Endothelial cell of umbilical vein (primary cell): ENCODE results near the gene GOLIM4. TPM values are rescaled to one million over a fixed set of nuclear protein-coding genes. Genes with fewer than 3 reads are reported as not detected.

Source experiments
- BruUV-seq: library from RNA; stranded (reverse); fragments of 400-500 nt; replicated peaks from 2 replicates; lab custom pipeline; 2021; lab: Mats Ljungman, UMichigan
- CTCF ChIA-PET: fragments of 300-600, 350-600 bp; sonication (Branson Sonifier 250); formaldehyde crosslinking; loops from one replicate; lab custom pipeline; 2021; ENCODE audit warnings: antibody characterized with exemption, inconsistent platforms; lab: Charles Lee
- POLR2A ChIA-PET: fragments of 300-600, 350-600 bp; sonication (Branson Sonifier 250); formaldehyde crosslinking; loops from one replicate; lab custom pipeline; 2021; ENCODE audit warnings: antibody characterized with exemption, inconsistent platforms; lab: Charles Lee
- DNase-seq: peaks from one replicate; pipeline ENCODE4 v3.0.0-alpha.2; 2011; ENCODE audit warnings: low read depth, low spot score
- FAIRE-seq: peaks from 2 replicates; lab custom pipeline; 2011; peaks lifted over from hg19 to GRCh38; lab: Jason Lieb, UNC
- H2AFZ ChIP-seq: 2 replicates; pipeline ENCODE4 v1.6.0; 2012; ENCODE audit warnings: low read depth, low read length, control low read depth, inconsistent platforms
- H3K27ac ChIP-seq: 2 replicates; pipeline ENCODE4 v1.5.1; 2011; ENCODE audit warnings: low read depth, mild to moderate bottlenecking, control low read depth, low read length, moderate library complexity; ENCODE audit not compliant: insufficient read depth
- H3K27me3 ChIP-seq, 2 experiments: 2 replicates each; pipeline versions ENCODE4 v1.6.0 to v1.6.1; 2011; ENCODE audit warnings: low read length in 2 of 2, mixed read lengths in 1 of 2; ENCODE audit not compliant: control insufficient read depth in 2 of 2, insufficient read depth in 2 of 2
- H3K36me3 ChIP-seq, 2 experiments: 2 replicates in 1 of 2; 3 replicates in 1 of 2; pipeline ENCODE4 v1.5.1; 2011; ENCODE audit warnings: low read length in 2 of 2, mild to moderate bottlenecking in 1 of 2, moderate library complexity in 1 of 2; ENCODE audit not compliant: control insufficient read depth in 2 of 2, insufficient read depth in 2 of 2; ENCODE audit errors: extremely low read depth in 1 of 2
- H3K4me1 ChIP-seq: 3 replicates; pipeline ENCODE4 v1.5.1; 2011; ENCODE audit warnings: mild to moderate bottlenecking, low read length; ENCODE audit not compliant: control insufficient read depth, insufficient read depth; ENCODE audit errors: extremely low read depth
- H3K4me2 ChIP-seq: 2 replicates; pipeline ENCODE4 v1.6.1; 2011; ENCODE audit warnings: low read length, control low read depth, mixed read lengths; ENCODE audit not compliant: insufficient read depth
- H3K4me3 ChIP-seq, 3 experiments: fragments of 200-600 bp in 1 of 3; sonication (generic), shearing (Covaris generic) in 1 of 3; replicated peaks in 1 of 3; 2 replicates each; pipeline ENCODE4 v1.5.1; 2011 to 2016; ENCODE audit warnings: control low read depth in 3 of 3, low read length in 3 of 3, mild to moderate bottlenecking in 2 of 3, inconsistent platforms in 1 of 3, low read depth in 1 of 3, moderate library complexity in 1 of 3; ENCODE audit not compliant: insufficient read depth in 1 of 3
- H3K79me2 ChIP-seq: 2 replicates; pipeline ENCODE4 v1.6.0; 2012; ENCODE audit warnings: low read length, inconsistent platforms; ENCODE audit not compliant: control insufficient read depth, insufficient read depth
- H3K9ac ChIP-seq: replicated peaks from 2 replicates; pipeline ENCODE3; 2011; ENCODE audit warnings: low read length, control low read depth; ENCODE audit not compliant: insufficient read depth; ENCODE audit errors: extremely low read depth
- H3K9me1 ChIP-seq: replicated peaks from 3 replicates; pipeline ENCODE4 v1.6.0; 2011; ENCODE audit warnings: mild to moderate bottlenecking, low read length; ENCODE audit not compliant: control insufficient read depth, insufficient read depth; ENCODE audit errors: extremely low read depth
- H3K9me3 ChIP-seq: replicated peaks from 2 replicates; pipeline ENCODE4 v1.5.1; 2012; ENCODE audit warnings: low read length, inconsistent platforms; ENCODE audit not compliant: control insufficient read depth, insufficient read depth
- H4K20me1 ChIP-seq: replicated peaks from 2 replicates; pipeline ENCODE3; 2011; ENCODE audit warnings: mild to moderate bottlenecking, low read length; ENCODE audit not compliant: control insufficient read depth, insufficient read depth; ENCODE audit errors: extremely low read depth
- EZH2 ChIP-seq: IDR thresholded peaks from 2 replicates; pipeline ENCODE4 v1.6.1; 2012; ENCODE audit warnings: borderline replicate concordance, low read depth, mild to moderate bottlenecking, moderate library complexity, low read length, inconsistent platforms; ENCODE audit not compliant: severe bottlenecking
- GATA2 ChIP-seq: IDR thresholded peaks from 2 replicates; pipeline ENCODE4 v1.7.0; 2011; ENCODE audit warnings: low read depth, mild to moderate bottlenecking, moderate library complexity, mixed read lengths, low read length; ENCODE audit not compliant: insufficient read length, insufficient read depth
- MAX ChIP-seq: IDR thresholded peaks from 2 replicates; pipeline ENCODE4 v1.6.1; 2011; ENCODE audit not compliant: insufficient read depth, insufficient read length
- POLR2A ChIP-seq: IDR thresholded peaks from 2 replicates; pipeline ENCODE4 v1.6.1; 2012; ENCODE audit warnings: low read depth, mild to moderate bottlenecking, control low read depth, low read length
- POLR2AphosphoS5 ChIP-seq: IDR thresholded peaks from 2 replicates; pipeline ENCODE4 v1.6.1; 2012; ENCODE audit warnings: low read depth, mild to moderate bottlenecking, control low read depth, low read length, moderate library complexity; ENCODE audit not compliant: insufficient read depth
- dilution Hi-C: fragments of 300-500 bp; cut with MboI; formaldehyde crosslinking; loops from one replicate; pipeline ENCODE4 v1.15.0; 2019; ENCODE audit warnings: low sequenced_read_pairs; ENCODE audit not compliant: extremely low pct_ligation_motif_present
- intact Hi-C: fragments of 100-400 bp; cut with micrococcal nuclease; formaldehyde crosslinking; loops from one replicate; pipeline ENCODE4 v1.10.0; 2022
- polyA plus RNA-seq, 4 experiments: library from polyadenylated mRNA; depleted of rRNA in 3 of 4; stranded (reverse) in 3 of 4; unstranded in 1 of 4; fragments of >200 nt; gene quantifications; 2 replicates each; pipeline versions ENCODE4 v1.2.1 to v1.2.3, GENCODE V29; 2011 to 2012; ENCODE audit warnings: missing spikeins in 1 of 4
- total RNA-seq: library from RNA; stranded (reverse); gene quantifications from 2 replicates; pipeline ENCODE4 v1.2.3, GENCODE V29; 2021

The GOLIM4 gene
- total and polyA plus RNA-seq, 2 donors (not counting 3 experiments of a cell fraction or from before 2014, with no cell fraction given) = 11.7 to 40.8 TPM

GRCh38 chr3:167991213-167991612 is 104.5 kb downstream of the GOLIM4 start:
- no peak overlapping the region for H3K4me2 ChIP-seq
- DNase-seq (no peak), FAIRE-seq (no peak)
- H2AFZ ChIP-seq = no peak overlapping the region
- dilution Hi-C loops (no loop called here), intact Hi-C loops (no loop called here)
- ChIA-PET POLR2A (no interaction called here), CTCF (no interaction called here)
- no peak overlapping the region for H3K4me3 ChIP-seq
- H3K79me2 ChIP-seq = no peaks in the 10 kb centered on the region
- no peaks in the 10 kb centered on the region for H3K36me3 ChIP-seq
- no peaks in the 10 kb centered on the region for H3K4me1 ChIP-seq
- no peak overlapping the region for H3K9ac ChIP-seq
- H3K27me3 ChIP-seq = peaks cover 0 to 5% of the 10 kb centered on the region in 2 experiments
- no peaks in the 10 kb centered on the region for H3K9me1 ChIP-seq
- H3K9me3 ChIP-seq = no peaks in the 10 kb centered on the region
- H3K27ac ChIP-seq = no peak overlapping the region
- no peak for TF ChIP-seq POLR2AphosphoS5
- no TSS peak for BruUV-seq
- no peaks in the 10 kb centered on the region for H4K20me1 ChIP-seq

GRCh38 chr3:167989999-167990398 is 105.7 kb downstream of the GOLIM4 start:
- intact Hi-C loops = loop anchor here (5.0 kb wide), 1 partner anchor 387 kb away; no protein-coding TSS in a partner anchor
- CTCF ChIA-PET = no interaction called here

More at GRCh38 chr3:167989999-167990398, 105.7 kb downstream of the GOLIM4 start:
- no peak overlapping the region for H3K4me3 ChIP-seq
- H3K4me2 ChIP-seq = no peak overlapping the region
- no peaks in the 10 kb centered on the region for H4K20me1 ChIP-seq
- dilution Hi-C loops = no loop called here
- POLR2A ChIA-PET = no interaction called here
- no peak overlapping the region for H3K27ac ChIP-seq
- H3K4me1 ChIP-seq = no peaks in the 10 kb centered on the region
- no peak for TF ChIP-seq POLR2A
- TF ChIP-seq EZH2 = no peak
- TF ChIP-seq MAX = no peak
- no peak for TF ChIP-seq GATA2
- peaks cover 0 to 5% of the 10 kb centered on the region in 2 experiments for H3K27me3 ChIP-seq
- BruUV-seq = no TSS peak
- FAIRE-seq (no peak), DNase-seq (no peak)
- H3K9me3 ChIP-seq = no peaks in the 10 kb centered on the region
- H3K79me2 ChIP-seq = no peaks in the 10 kb centered on the region
- H3K9me1 ChIP-seq = no peaks in the 10 kb centered on the region
- H3K36me3 ChIP-seq = no peaks in the 10 kb centered on the region
- H2AFZ ChIP-seq = no peak overlapping the region
- no peak overlapping the region for H3K9ac ChIP-seq
